ENCODE data around the gene PCDHGC4. TPM values are rescaled to one million over a fixed set of nuclear protein-coding genes. Genes with fewer than 3 reads are reported as not detected.

PCDHGC4 gene
- total and polyA plus RNA-seq, 2 donors (not counting 3 experiments of a cell fraction or from before 2014, with no cell fraction given), result 0.25 to 2.1 TPM

DNA sequence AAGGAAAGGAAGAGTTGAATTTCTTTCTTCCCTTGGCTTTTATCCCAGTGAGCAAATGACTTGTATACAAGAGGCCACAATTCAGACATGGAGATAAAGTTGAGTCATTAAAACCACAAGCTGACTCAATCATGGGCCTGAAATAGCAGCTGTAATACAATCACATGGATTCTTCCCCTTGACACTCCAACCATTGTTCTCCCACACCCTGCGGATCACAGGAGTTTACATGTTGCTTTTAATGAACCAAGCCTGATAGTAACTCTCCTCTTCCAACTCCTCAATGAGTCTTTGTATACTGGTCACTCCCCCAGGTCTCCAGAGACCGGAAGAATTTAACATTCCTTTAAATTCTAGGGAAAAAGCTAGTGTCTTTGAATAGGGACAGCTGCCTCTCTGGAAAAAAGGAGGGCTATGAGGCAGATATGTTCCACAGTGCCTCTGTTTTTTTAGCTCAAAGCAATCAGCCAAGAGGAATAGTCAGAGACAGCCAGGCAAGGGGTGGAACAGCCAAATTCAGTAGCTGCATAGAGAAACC, 36.5 kb downstream of the PCDHGC4 start:
- Histone ChIP-seq H3K9me1 (replicated peaks; ENCODE audit: control insufficient read depth, extremely low read depth, insufficient read depth, low read length) (no peaks in the 10 kb centered on the region), H3K27me3 (ENCODE audit: control insufficient read depth in 2 of 2, insufficient read depth in 2 of 2, low read length in 2 of 2) (no peaks in the 10 kb centered on the region), H3K27ac (ENCODE audit: insufficient read depth, low read depth, low read length) (peak overlapping the region; percentile 84), H3K9ac (replicated peaks; ENCODE audit: extremely low read depth, insufficient read depth, low read length) (peak overlapping the region; percentile 60), H3K4me3 (replicated peaks in 1 of 3; ENCODE audit: insufficient read depth in 1 of 3, low read depth in 1 of 3, low read length in 3 of 3) (no peak overlapping the region), H4K20me1 (replicated peaks; ENCODE audit: control insufficient read depth, extremely low read depth, insufficient read depth, low read length) (no peaks in the 10 kb centered on the region), H3K9me3 (replicated peaks; ENCODE audit: control insufficient read depth, insufficient read depth, low read length) (no peaks in the 10 kb centered on the region), H3K4me2 (ENCODE audit: insufficient read depth, low read length) (peak overlapping the region; percentile 40), H3K79me2 (ENCODE audit: control insufficient read depth, insufficient read depth, low read length) (no peaks in the 10 kb centered on the region), H3K4me1 (ENCODE audit: control insufficient read depth, extremely low read depth, insufficient read depth, low read length) (peaks cover 29% of the 10 kb centered on the region), H3K36me3 (ENCODE audit: control insufficient read depth in 2 of 2, extremely low read depth in 1 of 2, insufficient read depth in 2 of 2, low read length in 2 of 2) (peaks cover 8 to 10% of the 10 kb centered on the region in 2 experiments), H2AFZ (ENCODE audit: low read depth, low read length) (no peak overlapping the region)
- DNase-seq (ENCODE audit: low read depth, low spot score), result peak; percentile 98
- dilution Hi-C loops (cut with MboI; ENCODE audit: extremely low pct_ligation_motif_present, low sequenced_read_pairs), result no loop called here
- BruUV-seq (replicated peaks), result no TSS peak
- FAIRE-seq, result peak; percentile 98
- POLR2A ChIA-PET, result interaction anchor here (0.8 to 1.2 kb wide), 5 partner anchors 8 to 91 kb away, joined by 3 to 5 read pairs (median 3); partner anchors contain the start of genes PCDHGA12, PCDHGC3 and PCDHGC4
- TF ChIP-seq GATA2 (IDR thresholded peaks at IDR 0.05; ENCODE audit: insufficient read depth, insufficient read length, low read depth, low read length) (peak; percentile 92), EZH2 (IDR thresholded peaks at IDR 0.05; ENCODE audit: borderline replicate concordance, low read depth, low read length, severe bottlenecking) (no peak), FOS (IDR thresholded peaks at IDR 0.05; ENCODE audit: borderline replicate concordance, insufficient read depth, low read length) (peak; percentile 98), POLR2AphosphoS5 (IDR thresholded peaks at IDR 0.05; ENCODE audit: insufficient read depth, low read depth, low read length) (peak; percentile 94), POLR2A (IDR thresholded peaks at IDR 0.05; ENCODE audit: low read depth, low read length) (no peak), JUN (IDR thresholded peaks at IDR 0.05; ENCODE audit: borderline replicate concordance, insufficient read depth, insufficient read length, low read depth) (peak; percentile 99), MYC (IDR thresholded peaks at IDR 0.05; ENCODE audit: low read depth, low read length) (no peak)
- TF ChIP-seq, protein P1, sequence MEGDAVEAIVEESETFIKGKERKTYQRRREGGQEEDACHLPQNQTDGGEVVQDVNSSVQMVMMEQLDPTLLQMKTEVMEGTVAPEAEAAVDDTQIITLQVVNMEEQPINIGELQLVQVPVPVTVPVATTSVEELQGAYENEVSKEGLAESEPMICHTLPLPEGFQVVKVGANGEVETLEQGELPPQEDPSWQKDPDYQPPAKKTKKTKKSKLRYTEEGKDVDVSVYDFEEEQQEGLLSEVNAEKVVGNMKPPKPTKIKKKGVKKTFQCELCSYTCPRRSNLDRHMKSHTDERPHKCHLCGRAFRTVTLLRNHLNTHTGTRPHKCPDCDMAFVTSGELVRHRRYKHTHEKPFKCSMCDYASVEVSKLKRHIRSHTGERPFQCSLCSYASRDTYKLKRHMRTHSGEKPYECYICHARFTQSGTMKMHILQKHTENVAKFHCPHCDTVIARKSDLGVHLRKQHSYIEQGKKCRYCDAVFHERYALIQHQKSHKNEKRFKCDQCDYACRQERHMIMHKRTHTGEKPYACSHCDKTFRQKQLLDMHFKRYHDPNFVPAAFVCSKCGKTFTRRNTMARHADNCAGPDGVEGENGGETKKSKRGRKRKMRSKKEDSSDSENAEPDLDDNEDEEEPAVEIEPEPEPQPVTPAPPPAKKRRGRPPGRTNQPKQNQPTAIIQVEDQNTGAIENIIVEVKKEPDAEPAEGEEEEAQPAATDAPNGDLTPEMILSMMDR (IDR thresholded peaks at IDR 0.05; ENCODE audit: extremely low read depth in 1 of 2, insufficient read depth in 1 of 2, low read depth in 1 of 2, low read length in 2 of 2), result no peak
- TF ChIP-seq, protein P2, sequence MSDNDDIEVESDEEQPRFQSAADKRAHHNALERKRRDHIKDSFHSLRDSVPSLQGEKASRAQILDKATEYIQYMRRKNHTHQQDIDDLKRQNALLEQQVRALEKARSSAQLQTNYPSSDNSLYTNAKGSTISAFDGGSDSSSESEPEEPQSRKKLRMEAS (IDR thresholded peaks at IDR 0.05; ENCODE audit: insufficient read depth, insufficient read length), result peak; percentile 53
- intact Hi-C loops (cut with micrococcal nuclease), result loop anchor here (1.0 to 5.0 kb wide), 2 partner anchors 8 to 184 kb away; partner anchors contain the start of gene PCDHGA2
- CTCF ChIA-PET, result interaction anchor here (0.8 to 10.9 kb wide), 20 partner anchors 9 to 166 kb away, joined by 3 to 308 read pairs (median 9); partner anchors contain the start of genes PCDHGA10, PCDHGA11, PCDHGA12 and PCDHGA4
